Cardiac muscle cell (in vitro differentiated cells and primary cell): ENCODE results near the gene DUSP22. TPM values are rescaled to one million over a fixed set of nuclear protein-coding genes. Genes with fewer than 3 reads are reported as not detected.

ENCODE experiments used
- DNase-seq, 2 donors: peaks; one replicate each; pipeline versions ENCODE4 v3.0.0 to v3.0.0-alpha.2; 2010 to 2017; ENCODE audit warnings: low read depth in 1 of 2, low spot score in 1 of 2
- H3K27ac ChIP-seq: fragments of 200-600 bp; sonication (generic); 2 replicates; pipeline ENCODE4 v1.5.1; 2016
- H3K27me3 ChIP-seq: fragments of 200-600 bp; sonication (generic); 2 replicates; pipeline ENCODE4 v1.6.0; 2016; ENCODE audit warnings: control low read depth
- H3K36me3 ChIP-seq: fragments of 200-600 bp; sonication (generic); 2 replicates; pipeline ENCODE4 v1.5.1; 2016; ENCODE audit warnings: control low read depth
- H3K4me1 ChIP-seq: fragments of 200-600 bp; sonication (generic); 2 replicates; pipeline ENCODE4 v1.8.1; 2017; ENCODE audit warnings: low read depth, mild to moderate bottlenecking, mixed run types
- H3K4me3 ChIP-seq: fragments of 200-600 bp; sonication (generic); 2 replicates; pipeline ENCODE4 v1.5.1; 2016; ENCODE audit warnings: mild to moderate bottlenecking
- H3K9me3 ChIP-seq: fragments of 200-600 bp; sonication (generic); 2 replicates; pipeline ENCODE4 v1.5.1; 2017; ENCODE audit warnings: low read depth, mild to moderate bottlenecking, control low read depth
- polyA plus RNA-seq: library from polyadenylated mRNA; unstranded; fragments of >200 nt; fragmentation: Nextera tagmentation; extraction: Ambion mirVana; gene quantifications from 2 replicates; pipeline ENCODE4 v1.2.1, GENCODE V29; 2016
- total RNA-seq: library from RNA; depleted of rRNA; stranded (reverse); fragments of >200 nt; gene quantifications from 2 replicates; pipeline ENCODE4 v1.2.3, GENCODE V29; 2016
- TF ChIP-seq, protein P1 (sequence below): IDR thresholded peaks from 2 replicates; pipeline ENCODE4 v1.5.1; 2012; ENCODE audit warnings: low read depth, mild to moderate bottlenecking, low read length

The DUSP22 gene
- total and polyA plus RNA-seq, 2 experiments from 2014 or later, result 50.7 to 89.3 TPM

DNA sequence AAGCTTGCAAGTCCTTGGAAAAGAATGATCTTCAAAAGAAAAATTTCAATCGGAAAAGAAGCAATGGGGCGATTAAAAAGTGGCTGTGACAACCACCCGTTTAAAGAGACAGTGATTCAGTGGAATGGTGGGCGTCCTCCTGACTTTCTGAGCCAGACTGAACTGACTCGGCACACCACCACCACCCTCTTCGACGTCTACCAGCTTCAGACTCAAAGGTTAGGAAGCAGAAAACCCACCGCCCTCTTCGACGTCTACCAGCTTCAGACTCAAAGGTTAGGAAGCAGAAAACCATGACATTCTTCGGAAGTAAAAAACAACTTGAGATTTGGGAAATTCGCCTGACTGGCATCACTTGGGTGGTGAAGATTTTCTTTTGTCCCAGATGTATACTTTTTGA lies 71.0 kb downstream of the DUSP22 start:
- TF ChIP-seq, protein P1, sequence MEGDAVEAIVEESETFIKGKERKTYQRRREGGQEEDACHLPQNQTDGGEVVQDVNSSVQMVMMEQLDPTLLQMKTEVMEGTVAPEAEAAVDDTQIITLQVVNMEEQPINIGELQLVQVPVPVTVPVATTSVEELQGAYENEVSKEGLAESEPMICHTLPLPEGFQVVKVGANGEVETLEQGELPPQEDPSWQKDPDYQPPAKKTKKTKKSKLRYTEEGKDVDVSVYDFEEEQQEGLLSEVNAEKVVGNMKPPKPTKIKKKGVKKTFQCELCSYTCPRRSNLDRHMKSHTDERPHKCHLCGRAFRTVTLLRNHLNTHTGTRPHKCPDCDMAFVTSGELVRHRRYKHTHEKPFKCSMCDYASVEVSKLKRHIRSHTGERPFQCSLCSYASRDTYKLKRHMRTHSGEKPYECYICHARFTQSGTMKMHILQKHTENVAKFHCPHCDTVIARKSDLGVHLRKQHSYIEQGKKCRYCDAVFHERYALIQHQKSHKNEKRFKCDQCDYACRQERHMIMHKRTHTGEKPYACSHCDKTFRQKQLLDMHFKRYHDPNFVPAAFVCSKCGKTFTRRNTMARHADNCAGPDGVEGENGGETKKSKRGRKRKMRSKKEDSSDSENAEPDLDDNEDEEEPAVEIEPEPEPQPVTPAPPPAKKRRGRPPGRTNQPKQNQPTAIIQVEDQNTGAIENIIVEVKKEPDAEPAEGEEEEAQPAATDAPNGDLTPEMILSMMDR, result no peak
- DNase-seq, result no peak

GRCh38 chr6:363909-364308 lies 71.6 kb downstream of the DUSP22 start:
- TF ChIP-seq, protein P1, result no peak
- peaks cover 3% of the 10 kb centered on the region for H3K9me3 ChIP-seq
- H3K4me1 ChIP-seq, result no peaks in the 10 kb centered on the region

More for the DNA sequence above, 71.0 kb downstream of the DUSP22 start:
- Histone ChIP-seq H3K27ac (no peak overlapping the region), H3K9me3 (peaks cover 3% of the 10 kb centered on the region), H3K4me1 (no peaks in the 10 kb centered on the region), H3K4me3 (no peak overlapping the region), H3K36me3 (no peaks in the 10 kb centered on the region), H3K27me3 (no peaks in the 10 kb centered on the region)

GRCh38 chr6:364609-365540 lies 72.6 kb downstream of the DUSP22 start:
- TF ChIP-seq, protein P1, result no peak
- Histone ChIP-seq H3K4me1 (no peaks in the 10 kb centered on the region), H3K4me3 (no peak overlapping the region), H3K27ac (no peak overlapping the region), H3K9me3 (peaks cover 3% of the 10 kb centered on the region), H3K36me3 (no peaks in the 10 kb centered on the region), H3K27me3 (peaks cover 3% of the 10 kb centered on the region)
- DNase-seq, result no peak

More at GRCh38 chr6:363909-364308, 71.6 kb downstream of the DUSP22 start:
- Histone ChIP-seq H3K27me3 (no peaks in the 10 kb centered on the region), H3K4me3 (no peak overlapping the region), H3K27ac (no peak overlapping the region), H3K36me3 (no peaks in the 10 kb centered on the region)
- no peak for DNase-seq

DNA sequence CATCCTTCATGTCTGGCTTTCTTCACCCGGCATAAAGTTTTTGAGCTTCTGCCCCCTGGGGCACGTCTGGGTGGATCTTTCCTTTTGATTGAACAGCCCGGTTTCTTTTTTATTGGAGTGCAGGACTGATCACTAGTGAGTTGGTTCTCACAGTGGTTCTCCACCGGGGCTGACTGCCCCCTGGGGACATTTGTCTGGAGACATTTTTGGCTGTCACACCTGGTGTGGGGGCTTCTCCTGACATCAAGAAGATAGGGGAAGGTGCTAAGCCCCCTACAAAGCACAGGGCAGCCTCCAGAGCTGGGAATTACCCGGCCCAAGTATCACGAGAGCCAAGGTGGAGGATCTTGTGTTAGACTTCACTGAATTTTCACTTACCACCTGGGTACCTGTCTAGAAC lies 73.5 kb downstream of the DUSP22 start:
- Histone ChIP-seq H3K27ac (no peak overlapping the region), H3K4me1 (no peaks in the 10 kb centered on the region), H3K36me3 (no peaks in the 10 kb centered on the region), H3K27me3 (peaks cover 3% of the 10 kb centered on the region), H3K9me3 (peaks cover under 1% of the 10 kb centered on the region), H3K4me3 (no peak overlapping the region)
- TF ChIP-seq, protein P1, result no peak
- no peak for DNase-seq

DNA sequence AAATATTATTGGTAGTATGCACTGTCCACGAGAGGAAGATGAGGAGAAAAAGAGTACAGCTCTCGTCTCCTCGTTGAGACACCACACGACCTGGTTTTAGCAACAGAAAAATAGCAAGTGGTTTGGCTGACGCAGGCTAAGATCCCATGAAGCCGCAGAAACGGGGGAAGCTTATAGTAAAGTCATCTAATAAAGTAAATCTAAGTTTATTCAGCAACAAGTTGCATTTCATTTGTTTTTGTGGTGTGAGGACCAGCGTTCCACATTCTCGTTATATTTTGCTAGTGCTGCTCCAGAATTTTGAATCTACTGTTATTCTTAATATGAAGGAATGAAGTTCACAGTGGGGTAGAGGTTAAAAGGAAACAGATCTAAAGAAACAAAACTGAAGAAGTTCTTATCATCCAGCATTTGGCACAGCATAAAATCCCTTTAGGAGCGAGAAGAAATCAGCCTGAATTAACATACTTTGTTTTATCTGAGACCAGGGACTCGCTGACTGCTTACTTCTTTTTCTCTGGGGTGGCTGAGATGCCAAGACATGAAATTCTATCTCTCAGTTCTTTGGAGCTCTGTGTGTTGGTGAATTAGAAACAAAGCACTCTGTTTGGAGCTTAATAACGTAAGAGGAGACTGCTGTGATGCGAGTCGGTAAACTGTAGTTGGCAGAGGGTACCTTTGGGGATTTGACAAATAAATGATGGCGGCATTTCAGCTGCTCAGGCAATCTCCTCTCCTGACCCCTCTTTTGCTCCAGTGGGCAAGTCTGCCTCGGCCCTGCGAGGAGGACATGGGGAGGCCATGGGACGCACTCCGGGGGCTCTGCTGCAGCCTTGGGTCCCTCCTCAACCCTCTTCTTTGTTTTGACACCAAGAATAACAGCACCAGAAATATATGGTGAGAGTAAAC lies 74.4 kb downstream of the DUSP22 start:
- DNase-seq, result no peak
- no peaks in the 10 kb centered on the region for H3K4me1 ChIP-seq
- TF ChIP-seq, protein P1, result no peak
- peaks cover 3% of the 10 kb centered on the region for H3K27me3 ChIP-seq
- H3K27ac ChIP-seq, result no peak overlapping the region
- H3K9me3 ChIP-seq, result no peaks in the 10 kb centered on the region
- H3K36me3 ChIP-seq, result no peaks in the 10 kb centered on the region
- no peak overlapping the region for H3K4me3 ChIP-seq
